Fibroblast of villous mesenchyme (primary cell): ENCODE measurements around the gene GATA2. TPM values are rescaled to one million over a fixed set of nuclear protein-coding genes. Genes with fewer than 3 reads are reported as not detected.
A peak's percentile ranks its signal among the peaks of the same experiment; 100 is the strongest.

ENCODE experiments used
- DNase-seq: peaks from one replicate; pipeline ENCODE4 v3.0.0-alpha.2; 2010; ENCODE audit warnings: low read depth
- H3K4me3 ChIP-seq: 2 replicates; pipeline ENCODE4 v1.5.1; 2011; ENCODE audit warnings: low read depth, mild to moderate bottlenecking, low read length
- CTCF ChIP-seq: IDR thresholded peaks from 2 replicates; pipeline ENCODE4 v1.5.1; 2012; ENCODE audit warnings: low read depth, mild to moderate bottlenecking, low read length; ENCODE audit not compliant: insufficient read depth
- total RNA-seq: library from RNA; depleted of rRNA; stranded (reverse); fragments of >200 nt; gene quantifications from 2 replicates; pipeline ENCODE4 v1.2.3, GENCODE V29; 2012

The GATA2 gene
- total RNA-seq, 1 donor, result 41.0 TPM

GRCh38 chr3:128486205-128486628 lies 6.8 kb downstream of the GATA2 start:
- TF ChIP-seq CTCF, result no peak
- peak overlapping the region; percentile 85 for H3K4me3 ChIP-seq
- DNase-seq, result no peak

GRCh38 chr3:128485282-128486204 lies 7.5 kb downstream of the GATA2 start:
- peak overlapping the region; percentile 85 for H3K4me3 ChIP-seq
- TF ChIP-seq CTCF, result no peak
- DNase-seq, result no peak

- peak; percentile 49 for DNase-seq
- H3K4me3 ChIP-seq, result peak overlapping the region; percentile 85
These were observed 8.4 kb downstream of the GATA2 start for GRCh38 chr3:128484404-128485281.

DNA sequence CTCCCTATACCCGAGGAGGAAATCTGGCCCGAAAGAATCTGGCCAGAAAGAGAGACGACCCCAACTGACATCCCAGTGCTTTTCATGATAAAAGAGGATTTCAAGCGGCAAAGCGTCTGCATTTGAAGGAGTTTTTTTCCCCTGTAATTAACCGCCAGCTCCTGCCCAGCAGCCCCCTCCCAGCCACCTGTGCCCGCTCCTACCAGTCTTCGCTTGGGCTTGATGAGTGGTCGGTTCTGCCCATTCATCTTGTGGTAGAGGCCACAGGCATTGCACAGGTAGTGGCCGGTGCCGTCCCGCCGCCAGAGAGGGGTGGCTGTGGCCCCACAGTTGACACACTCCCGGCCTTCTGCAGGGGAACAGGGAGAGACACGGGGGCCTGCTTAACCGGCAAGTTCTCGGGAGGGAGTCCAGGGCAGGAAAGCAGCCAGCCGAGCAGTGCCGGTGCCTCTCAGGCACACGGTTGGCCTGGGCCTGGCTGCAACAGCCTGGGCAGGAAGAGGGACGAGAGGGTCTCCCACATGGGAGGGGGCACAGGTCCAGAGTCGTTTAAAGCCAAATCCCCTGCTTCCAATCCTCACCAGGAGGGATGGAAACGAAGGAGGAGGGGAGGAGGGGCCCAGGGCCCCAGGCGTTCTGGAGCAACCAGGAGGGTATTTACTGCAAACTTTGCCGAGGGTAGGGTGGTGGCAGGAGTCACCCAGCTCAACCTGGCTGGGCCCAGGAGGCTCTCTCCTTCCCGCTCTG lies 9.2 kb downstream of the GATA2 start:
- TF ChIP-seq CTCF, result no peak
- DNase-seq, result peak; percentile 13
- peak overlapping the region; percentile 85 for H3K4me3 ChIP-seq

More at GRCh38 chr3:128484404-128485281, 8.4 kb downstream of the GATA2 start:
- TF ChIP-seq CTCF, result no peak

- TF ChIP-seq CTCF, result peak; percentile 29
- peak overlapping the region; percentile 85 for H3K4me3 ChIP-seq
- DNase-seq, result peak; percentile 89
These were observed 10.0 kb downstream of the GATA2 start for GRCh38 chr3:128482666-128483656.
